Caki2 (cell line): ENCODE data around the gene ZNF714. TPM values are rescaled to one million over a fixed set of nuclear protein-coding genes. Genes with fewer than 3 reads are reported as not detected.

ENCODE experiments used
- DNase-seq: peaks from one replicate; pipeline ENCODE4 v3.0.0-alpha.2; 2015; ENCODE audit warnings: low read depth
- in situ Hi-C: cut with HindIII; loops from 2 replicates; pipeline ENCODE4 v1.10.0; 2016; ENCODE audit warnings: low sequenced_read_pairs, low pct_unique_long_range_greater_than_20kb, mixed read lengths
- total RNA-seq: library from RNA; depleted of rRNA; stranded (reverse); fragments of >200 nt; shearing (Covaris generic); gene quantifications from 2 replicates; pipeline ENCODE4 v1.2.3, GENCODE V29; 2014; ENCODE audit warnings: low replicate concordance; rRNA removed

Gene ZNF714
- total RNA-seq, result 13.2 and 13.5 TPM in 2 replicates

GRCh38 chr19:21082011-21082975, at the start of gene ZNF714:
TSS of gene ZNF714 (plus strand) at chr19:21082203. CDS start at chr19:21098269, 16,066 bp downstream.
- in situ Hi-C loops, result loop anchor here (10.0 kb wide), 1 partner anchor 63 kb away; the partner anchor contains the start of gene ZNF431
- DNase-seq, result peak; percentile 95

DNA sequence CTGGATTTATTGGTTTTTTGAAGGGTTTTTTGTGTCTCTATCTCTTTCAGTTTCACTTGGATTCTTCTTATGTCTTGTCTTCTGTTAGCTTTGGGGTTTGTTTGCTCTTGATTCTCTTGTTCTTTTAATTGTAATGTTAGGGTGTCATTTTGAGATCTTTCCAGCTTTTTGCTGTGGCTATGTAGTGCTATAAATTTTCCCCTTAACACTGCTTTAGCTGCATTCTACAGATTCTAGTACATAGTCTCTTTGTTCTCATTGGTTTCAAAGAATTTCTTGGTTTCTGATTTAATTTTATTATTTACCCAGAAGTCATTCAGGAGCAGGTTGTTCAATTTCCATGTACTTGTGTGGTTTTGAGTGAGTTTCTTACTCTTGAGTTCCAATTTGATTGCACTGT, 37.0 kb upstream of the ZNF714 start:
- in situ Hi-C loops, result no loop called here

DNA sequence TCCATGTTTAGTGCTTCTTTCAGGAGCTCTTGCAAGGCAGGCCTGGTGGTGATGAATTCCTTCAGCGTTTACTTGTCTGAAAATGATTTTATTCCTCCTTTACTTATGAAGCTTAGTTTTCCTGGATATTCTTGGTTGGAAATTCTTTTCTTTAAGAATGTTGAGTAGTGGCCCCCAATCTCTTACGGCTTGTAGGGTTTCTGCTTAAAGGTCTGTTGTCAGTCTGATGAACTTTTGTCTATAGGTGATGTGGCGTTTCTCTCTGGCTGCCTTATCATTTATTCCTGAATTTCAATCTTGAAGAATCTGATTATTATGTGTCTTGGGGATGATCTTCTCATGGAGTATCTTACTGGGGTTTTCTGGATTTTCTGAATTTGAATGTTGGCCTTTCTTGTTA, 35.5 kb upstream of the ZNF714 start:
- in situ Hi-C loops, result no loop called here
- no peak for DNase-seq

More for the DNA sequence above, 37.0 kb upstream of the ZNF714 start:
- DNase-seq, result no peak

GRCh38 chr19:21047716-21048115, 34.3 kb upstream of the ZNF714 start:
- DNase-seq, result no peak
- in situ Hi-C loops, result no loop called here

DNA sequence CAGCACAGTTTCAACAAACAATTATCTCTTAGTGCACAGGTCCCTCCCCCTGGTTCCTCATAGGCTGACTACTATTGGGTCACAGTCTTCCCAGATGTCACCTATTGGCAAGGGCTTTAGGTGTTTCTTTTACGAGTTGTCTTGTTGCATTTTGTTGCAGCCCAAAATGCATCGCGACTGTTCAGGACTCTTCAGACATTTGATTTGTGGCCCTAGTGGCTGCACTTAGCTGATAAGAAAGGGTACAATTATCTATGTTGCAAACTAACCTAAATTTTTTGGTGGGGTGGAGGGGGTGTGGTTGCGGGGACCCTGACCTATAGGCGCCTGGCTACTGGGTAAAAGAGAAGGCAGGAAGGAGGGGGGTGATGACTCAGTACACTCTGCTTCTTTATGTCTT, 29.1 kb upstream of the ZNF714 start:
- in situ Hi-C loops, result no loop called here
- DNase-seq, result no peak

DNA sequence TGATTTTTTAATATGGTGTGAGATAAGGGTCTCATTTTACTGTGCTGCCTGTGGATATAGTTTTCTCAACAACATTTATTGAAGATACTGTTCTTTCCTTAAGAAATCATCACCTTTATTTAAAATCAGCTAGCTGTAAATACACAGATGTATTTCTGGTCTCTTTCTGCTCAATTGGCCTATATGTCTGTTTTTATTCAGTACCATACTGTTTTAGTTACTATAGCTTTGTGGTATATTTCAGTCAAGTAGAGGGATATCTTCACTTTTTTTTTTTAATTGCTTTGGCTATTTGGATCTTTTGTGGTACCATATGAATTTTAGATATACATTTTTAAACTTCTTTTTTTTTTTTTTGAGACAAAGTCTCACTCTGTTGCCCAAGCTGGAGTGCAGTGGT, 16.7 kb upstream of the ZNF714 start:
- in situ Hi-C loops, result no loop called here
- no peak for DNase-seq

DNA sequence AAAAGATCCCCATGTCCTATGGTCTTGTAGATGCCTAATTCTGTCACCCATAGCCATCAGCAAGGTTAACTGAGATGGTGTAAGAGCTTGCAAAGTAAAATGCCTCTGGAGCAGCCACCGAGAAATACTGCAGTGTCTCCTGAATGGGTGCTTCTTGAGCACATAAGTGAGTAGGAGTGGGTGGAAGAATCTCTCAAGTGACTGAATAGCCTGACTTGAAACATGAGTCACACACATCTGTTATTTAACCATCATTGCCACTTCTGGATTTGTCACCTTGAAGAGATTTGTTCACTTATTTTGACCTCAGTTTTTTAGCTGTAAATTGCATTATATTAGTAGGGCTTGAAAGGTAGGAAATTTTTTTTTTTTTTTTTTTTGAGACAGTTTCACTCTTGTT, 2.3 kb downstream of the ZNF714 start:
- DNase-seq, result peak; percentile 22
- in situ Hi-C loops, result loop anchor here (10.0 kb wide), 1 partner anchor 60 kb away; the partner anchor contains the start of gene ZNF431

- DNase-seq, result no peak
- in situ Hi-C loops, result loop anchor here (10.0 kb wide), 1 partner anchor 57 kb away; the partner anchor contains the start of gene ZNF431
These were observed 5.9 kb downstream of the ZNF714 start for GRCh38 chr19:21087871-21088270.

DNA sequence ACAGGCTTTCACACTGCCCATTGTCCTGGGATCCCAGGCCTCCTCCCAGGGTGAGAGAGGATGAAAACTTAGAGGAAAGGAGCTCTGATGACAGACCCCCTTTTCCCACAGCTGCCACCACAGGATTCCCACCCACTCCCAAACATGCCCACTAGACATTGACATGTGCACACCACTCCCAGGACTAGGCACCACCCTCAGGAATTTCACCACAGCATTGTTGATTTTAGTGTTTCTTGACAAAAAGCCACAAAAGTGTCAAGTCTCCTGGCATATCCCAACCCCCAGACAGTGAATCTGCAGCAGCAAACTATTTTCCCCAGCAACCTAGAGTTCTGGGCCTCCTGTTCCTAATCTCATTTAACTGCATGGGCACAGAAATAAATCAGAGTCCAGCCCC, 10.1 kb downstream of the ZNF714 start:
- in situ Hi-C loops, result no loop called here
- no peak for DNase-seq

DNA sequence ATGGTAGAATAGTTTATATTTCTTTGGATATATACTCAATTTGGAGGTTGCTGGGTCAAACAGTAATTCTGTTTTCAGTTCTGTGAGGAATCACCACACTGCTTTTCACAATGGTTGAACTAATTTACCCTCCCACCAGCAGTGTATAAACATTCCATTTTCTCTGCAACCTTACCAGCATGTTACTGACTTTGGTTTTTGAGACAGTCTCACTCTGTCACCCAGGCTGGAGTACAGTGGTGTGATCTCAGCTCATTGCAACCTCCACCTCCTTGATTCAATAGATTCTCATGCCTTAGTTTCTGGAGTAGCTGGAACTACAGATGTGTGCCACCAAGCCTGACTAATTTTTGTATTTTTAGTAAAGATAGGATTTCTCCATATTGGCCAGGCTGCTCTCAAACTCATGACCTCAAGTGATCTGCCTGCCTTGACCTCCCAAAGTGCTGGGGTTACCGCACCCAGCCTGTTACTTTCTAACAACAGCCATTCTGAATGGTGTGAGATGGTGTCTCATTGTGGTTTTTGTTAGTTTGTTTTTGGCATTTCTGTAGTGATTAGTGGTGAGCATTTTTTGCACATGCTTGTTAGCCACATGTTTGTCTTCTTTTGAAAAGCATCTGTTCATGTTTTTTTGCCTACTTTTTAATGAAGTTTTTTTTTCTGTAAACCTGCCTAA, 12.5 kb downstream of the ZNF714 start:
- no peak for DNase-seq
- in situ Hi-C loops, result no loop called here

GRCh38 chr19:21098291-21098690, 16.3 kb downstream of the ZNF714 start:
- DNase-seq, result no peak
- in situ Hi-C loops, result no loop called here

DNA sequence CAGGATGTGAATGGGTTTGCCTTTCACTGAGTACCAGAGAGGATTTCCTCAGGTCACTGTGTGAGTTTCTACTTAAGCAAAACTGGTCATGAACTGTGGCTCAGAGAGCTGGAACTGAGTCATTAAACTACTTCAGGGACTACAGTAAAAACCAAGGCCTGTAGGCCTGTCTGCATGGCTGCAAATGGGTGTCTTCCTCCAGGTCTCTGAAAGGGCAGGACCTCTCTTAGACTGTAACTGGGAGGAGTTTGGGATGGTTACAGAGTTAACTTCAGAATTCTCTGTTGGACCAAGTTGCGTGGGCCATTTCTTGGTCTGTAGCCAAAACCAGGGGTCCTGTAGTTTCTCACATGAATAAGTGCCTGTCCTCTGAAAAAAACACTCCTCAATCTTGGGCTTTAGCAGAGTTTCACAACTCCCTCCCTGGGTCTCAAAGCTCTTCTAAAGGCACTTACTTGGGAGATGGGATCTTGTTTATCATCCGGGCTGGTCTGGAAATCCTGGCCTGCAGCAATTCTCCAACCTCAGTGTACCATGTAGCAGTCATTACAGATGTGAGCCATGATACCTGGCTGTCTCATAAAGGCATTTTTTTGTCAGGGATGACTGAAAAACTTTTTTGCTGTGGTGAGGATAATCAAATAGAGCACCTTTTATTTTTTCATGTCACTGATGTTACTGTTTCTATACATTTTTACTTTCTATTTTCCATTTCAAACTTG, 19.7 kb downstream of the ZNF714 start:
- DNase-seq, result no peak
- in situ Hi-C loops, result no loop called here

DNA sequence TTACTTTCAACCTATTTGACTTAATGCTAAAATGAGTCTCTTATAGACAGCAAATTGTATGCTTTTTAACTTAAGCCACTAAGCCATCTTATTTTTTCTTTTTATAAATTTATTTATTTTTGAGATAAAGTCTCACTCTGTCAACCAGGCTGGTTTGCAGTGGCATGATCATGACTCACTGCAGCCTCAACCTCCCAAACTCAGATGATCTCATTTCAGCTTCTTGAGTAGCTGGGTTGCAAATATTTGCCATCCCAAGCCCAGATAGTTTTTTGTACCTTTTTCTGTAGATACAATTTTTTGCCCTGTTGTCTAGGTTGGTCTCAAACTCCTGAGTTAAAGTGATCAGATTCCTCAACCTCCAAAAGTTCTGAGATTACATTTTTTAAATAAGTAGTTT, 27.1 kb downstream of the ZNF714 start:
- no peak for DNase-seq
- in situ Hi-C loops, result no loop called here

- in situ Hi-C loops, result no loop called here
These were observed 28.2 kb downstream of the ZNF714 start for GRCh38 chr19:21110183-21110582.

GRCh38 chr19:21115430-21115829, 33.4 kb downstream of the ZNF714 start:
- in situ Hi-C loops, result no loop called here
- no peak for DNase-seq

More at GRCh38 chr19:21110183-21110582, 28.2 kb downstream of the ZNF714 start:
- no peak for DNase-seq

GRCh38 chr19:21117041-21117907, 35.3 kb downstream of the ZNF714 start:
- in situ Hi-C loops, result no loop called here

GRCh38 chr19:21126078-21126477, 44.1 kb downstream of the ZNF714 start:
- DNase-seq, result no peak
- in situ Hi-C loops, result no loop called here

More at GRCh38 chr19:21117041-21117907, 35.3 kb downstream of the ZNF714 start:
- no peak for DNase-seq
